Activated naive CD4-positive, alpha-beta T cell treated with anti-CD3 and anti-CD28 coated beads for 36 hours (primary cell): ENCODE results near the gene HOXD10. TPM values are rescaled to one million over a fixed set of nuclear protein-coding genes. Genes with fewer than 3 reads are reported as not detected.
A peak's percentile ranks its signal among the peaks of the same experiment; 100 is the strongest.

Experiments
- CTCF ChIA-PET: fragments of 350-600 bp; sonication (Branson Sonifier 250); formaldehyde crosslinking; loops from one replicate; lab custom pipeline; 2021; ENCODE audit warnings: antibody characterized with exemption; lab: Charles Lee
- DNase-seq: peaks from one replicate; pipeline ENCODE4 v3.0.0-alpha.2; 2020
- H3K27ac Mint-ChIP-seq: one replicate; pipeline ENCODE4 v1.8.0; 2021; ENCODE audit warnings: mild to moderate bottlenecking, mixed read lengths
- H3K27me3 Mint-ChIP-seq: one replicate; pipeline ENCODE4 v1.8.0; 2021; ENCODE audit warnings: low read depth, mixed read lengths
- H3K36me3 Mint-ChIP-seq: one replicate; pipeline ENCODE4 v1.8.0; 2021; ENCODE audit warnings: low read depth, mixed read lengths
- H3K4me1 Mint-ChIP-seq: one replicate; pipeline ENCODE4 v1.8.0; 2021; ENCODE audit warnings: low read depth, mixed read lengths
- H3K4me3 Mint-ChIP-seq: one replicate; pipeline ENCODE4 v1.8.0; 2021; ENCODE audit warnings: mild to moderate bottlenecking, moderate library complexity, mixed read lengths
- H3K9me3 Mint-ChIP-seq: one replicate; pipeline ENCODE4 v1.8.0; 2021; ENCODE audit warnings: mixed read lengths
- intact Hi-C: fragments of 100-400 bp; cut with micrococcal nuclease; formaldehyde crosslinking; loops from one replicate; pipeline ENCODE4 v1.15.1; 2023
- total RNA-seq, 2 experiments: library from RNA; stranded (reverse); gene quantifications; one replicate each; pipeline ENCODE4 v1.2.3, GENCODE V29; 2021

The HOXD10 gene
- total RNA-seq, 2 experiments from 2014 or later: not detected

DNA sequence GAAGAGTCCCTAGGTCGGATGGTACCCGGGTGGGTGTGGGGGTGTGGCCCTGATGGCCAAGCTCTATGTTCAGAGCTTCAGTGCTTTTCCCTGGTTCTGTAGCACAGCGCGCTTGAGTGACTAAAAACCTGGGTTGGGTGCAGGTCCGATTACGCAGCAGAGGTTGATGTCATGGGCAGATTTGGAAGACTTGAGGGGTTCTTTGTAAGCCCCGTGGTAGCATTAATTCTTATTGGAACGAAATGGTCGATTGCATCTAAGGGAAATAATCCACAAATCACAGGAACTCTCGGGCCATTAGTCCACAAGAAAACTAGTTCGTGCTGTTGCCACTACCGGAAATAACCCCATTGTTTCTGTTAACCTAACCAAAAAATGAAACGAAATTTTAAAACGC lies 21.9 kb downstream of the HOXD10 start:
- no peak for DNase-seq
- no peak overlapping the region for H3K27ac Mint-ChIP-seq
- peaks cover 26% of the 10 kb centered on the region for H3K4me1 Mint-ChIP-seq
- H3K36me3 Mint-ChIP-seq: peaks cover 3% of the 10 kb centered on the region
- H3K4me3 Mint-ChIP-seq: no peak overlapping the region
- peaks cover 86% of the 10 kb centered on the region for H3K27me3 Mint-ChIP-seq
- intact Hi-C loops: loop anchor here (1.0 kb wide), 1 partner anchor 8 kb away; no protein-coding TSS in a partner anchor
- CTCF ChIA-PET: interaction anchor here (0.9 to 5.3 kb wide), 8 partner anchors 9 to 416 kb away, joined by 3 to 93 read pairs (median 7); no protein-coding TSS in a partner anchor
- H3K9me3 Mint-ChIP-seq: peaks cover 5% of the 10 kb centered on the region

DNA sequence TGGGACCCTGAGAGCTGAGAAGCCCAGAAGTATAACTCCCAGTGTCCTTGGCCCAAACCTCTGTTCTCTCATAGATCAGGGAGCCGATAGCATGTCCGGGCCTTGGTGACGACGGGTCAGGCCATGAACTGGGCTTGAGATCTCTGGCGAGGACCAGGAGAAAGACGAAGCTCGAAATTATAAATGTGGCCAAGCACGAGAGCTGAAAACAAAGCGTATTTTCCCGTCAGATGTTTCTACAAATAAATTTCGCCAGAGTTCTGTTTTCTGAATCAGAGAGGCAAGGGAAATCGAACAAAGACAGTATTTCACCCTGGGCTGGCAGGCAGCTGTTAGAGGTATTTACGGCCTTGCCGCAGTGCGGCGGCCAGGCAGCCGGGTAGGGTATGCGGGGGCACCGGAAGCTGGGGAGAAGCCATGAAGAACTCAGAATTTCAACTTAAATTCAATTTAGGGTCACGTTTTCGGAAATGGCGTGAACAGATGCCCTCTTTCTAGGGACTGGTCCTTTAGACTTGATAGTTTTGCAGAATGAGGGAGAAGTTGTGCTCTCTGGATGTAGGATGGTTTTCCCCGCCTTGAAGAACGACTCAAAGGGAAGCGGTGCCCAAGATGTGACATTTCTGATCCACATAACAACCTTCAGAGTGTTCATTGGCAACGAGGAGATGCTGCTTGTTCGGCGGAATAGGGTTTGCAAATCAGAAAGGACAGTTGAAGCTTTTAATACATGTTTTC lies 22.5 kb downstream of the HOXD10 start:
- CTCF ChIA-PET: interaction anchor here (0.7 to 5.3 kb wide), 13 partner anchors 9 to 515 kb away, joined by 3 to 93 read pairs (median 5); no protein-coding TSS in a partner anchor
- no peak overlapping the region for H3K4me3 Mint-ChIP-seq
- no peak for DNase-seq
- peaks cover 3% of the 10 kb centered on the region for H3K36me3 Mint-ChIP-seq
- intact Hi-C loops: loop anchor here (1.0 kb wide), 1 partner anchor 9 kb away; no protein-coding TSS in a partner anchor
- H3K27me3 Mint-ChIP-seq: peaks cover 85% of the 10 kb centered on the region
- H3K9me3 Mint-ChIP-seq: peaks cover 5% of the 10 kb centered on the region
- H3K27ac Mint-ChIP-seq: no peak overlapping the region
- H3K4me1 Mint-ChIP-seq: peaks cover 26% of the 10 kb centered on the region

DNA sequence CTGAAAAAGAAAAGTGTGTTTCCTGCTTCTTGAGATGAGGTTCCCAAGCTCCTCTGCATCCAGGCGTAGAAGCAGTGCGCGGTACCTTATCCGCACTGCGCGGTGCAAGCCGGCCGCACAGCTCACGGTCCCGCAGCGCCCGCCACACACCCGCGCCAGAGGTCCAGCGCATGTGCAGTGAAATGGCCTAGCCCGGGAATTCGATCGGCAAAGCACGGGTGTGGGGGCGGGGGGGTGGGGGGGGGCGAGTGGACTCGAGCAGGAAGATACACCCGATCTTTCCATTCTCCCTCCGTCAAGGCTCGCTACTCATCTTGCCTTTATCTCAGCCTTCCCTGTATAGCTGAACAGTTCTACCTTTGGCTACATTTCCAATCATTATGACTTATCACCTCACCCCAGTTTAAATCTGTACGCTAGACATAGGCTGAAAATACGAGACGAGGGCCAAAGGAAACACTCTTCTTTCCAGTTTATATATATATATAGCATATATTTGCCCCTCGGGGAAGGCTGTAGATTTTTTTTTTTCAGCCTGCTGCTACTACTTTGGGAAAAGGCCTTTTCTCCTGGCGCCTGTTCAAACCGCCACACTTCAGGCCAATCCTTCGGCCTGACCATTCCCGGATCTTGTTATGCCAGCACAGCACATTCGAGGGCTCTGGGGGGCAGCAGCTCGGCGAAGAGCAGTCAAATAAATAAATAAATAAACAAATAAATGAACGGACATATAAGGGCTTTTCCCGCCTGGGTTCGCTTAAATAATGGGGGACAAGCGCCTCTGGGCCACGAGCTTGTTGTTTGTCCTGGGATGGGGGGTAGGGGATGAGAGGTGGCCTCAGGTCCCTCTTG lies 23.3 kb downstream of the HOXD10 start:
- no peak for DNase-seq
- peaks cover 5% of the 10 kb centered on the region for H3K9me3 Mint-ChIP-seq
- H3K27ac Mint-ChIP-seq: no peak overlapping the region
- CTCF ChIA-PET: interaction anchor here (0.6 to 5.3 kb wide), 29 partner anchors 8 to 1008 kb away, joined by 3 to 93 read pairs (median 5); partner anchors contain the start of gene HOXD4
- H3K36me3 Mint-ChIP-seq: peaks cover 3% of the 10 kb centered on the region
- no peak overlapping the region for H3K4me3 Mint-ChIP-seq
- H3K4me1 Mint-ChIP-seq: peaks cover 26% of the 10 kb centered on the region
- peaks cover 83% of the 10 kb centered on the region for H3K27me3 Mint-ChIP-seq
- intact Hi-C loops: loop anchor here (1.0 kb wide), 5 partner anchors 193 to 512 kb away; no protein-coding TSS in a partner anchor

DNA sequence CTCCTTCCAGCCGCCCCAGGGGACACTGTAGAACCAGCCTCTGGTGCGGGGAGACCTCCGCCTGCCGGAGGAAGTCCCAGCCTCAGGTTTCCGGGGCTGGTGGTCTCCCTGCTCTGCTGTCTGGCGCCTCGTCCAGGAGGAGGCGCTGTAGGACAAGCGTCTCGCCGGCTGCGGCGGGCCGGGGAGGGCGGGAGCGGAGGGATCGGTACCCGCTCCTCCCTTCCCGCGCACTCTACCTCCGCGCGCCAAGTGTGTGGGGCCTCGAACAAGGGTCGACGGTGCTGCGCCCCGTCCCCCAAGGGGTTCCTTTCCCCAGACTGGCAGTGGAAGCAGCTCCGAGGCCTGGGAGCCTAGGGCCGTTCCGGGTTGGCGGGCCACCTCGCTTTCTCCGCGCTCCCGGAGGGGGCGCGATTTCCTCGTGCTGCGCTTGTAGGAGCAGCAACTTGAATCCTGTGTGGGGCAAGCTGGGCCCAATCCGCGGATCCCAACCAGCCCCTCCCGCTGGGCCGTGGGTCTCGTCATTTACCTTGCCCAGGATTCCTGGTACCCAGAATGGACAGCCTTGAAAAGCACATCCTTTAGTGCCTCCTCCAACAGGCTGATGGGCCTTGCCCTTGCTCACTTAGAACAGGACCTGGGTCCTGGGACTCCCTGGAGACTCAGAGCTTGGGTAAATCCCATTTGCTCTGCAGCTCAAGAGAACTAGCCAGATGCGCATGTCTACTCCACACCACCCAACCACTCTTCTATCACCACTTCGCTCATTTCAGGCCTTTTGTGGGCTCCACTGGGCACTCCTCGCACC lies 24.1 kb downstream of the HOXD10 start:
- peak; percentile 74 for DNase-seq
- Mint-ChIP-seq H3K4me3 (peak overlapping the region; percentile 42), H3K27ac (no peak overlapping the region), H3K36me3 (peaks cover 3% of the 10 kb centered on the region), H3K27me3 (peaks cover 83% of the 10 kb centered on the region), H3K4me1 (peaks cover 21% of the 10 kb centered on the region), H3K9me3 (peaks cover 5% of the 10 kb centered on the region)
- CTCF ChIA-PET: interaction anchor here (0.5 to 5.3 kb wide), 35 partner anchors 10 to 1489 kb away, joined by 3 to 93 read pairs (median 5); partner anchors contain the start of gene HOXD4
- intact Hi-C loops: loop anchor here (1.0 kb wide), 5 partner anchors 193 to 512 kb away; no protein-coding TSS in a partner anchor

DNA sequence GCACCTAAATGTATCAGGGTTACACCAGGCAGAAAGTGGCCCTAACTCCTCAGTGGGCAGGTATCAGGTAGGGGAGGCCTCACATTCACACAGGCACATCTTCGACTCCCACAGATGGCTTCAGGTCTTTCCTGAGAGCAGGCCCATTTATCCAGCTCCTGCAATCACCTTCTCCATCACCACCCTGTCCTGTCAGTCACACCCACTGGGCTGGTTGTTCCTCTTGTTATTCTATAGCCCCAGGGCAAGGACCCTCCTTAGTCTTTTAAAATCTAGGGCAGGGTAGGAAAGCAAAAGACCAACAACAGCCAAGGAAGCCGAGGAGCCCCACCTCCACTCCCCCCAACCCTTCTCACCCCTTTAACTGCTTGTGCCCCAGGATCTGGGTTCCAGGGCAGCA lies 25.7 kb downstream of the HOXD10 start:
- Mint-ChIP-seq H3K4me3 (no peak overlapping the region), H3K27ac (no peak overlapping the region), H3K4me1 (peaks cover 16% of the 10 kb centered on the region), H3K36me3 (peaks cover 3% of the 10 kb centered on the region), H3K9me3 (peaks cover 5% of the 10 kb centered on the region), H3K27me3 (peaks cover 85% of the 10 kb centered on the region)
- CTCF ChIA-PET: interaction anchor here (1.1 to 5.3 kb wide), 2 partner anchors 312 to 495 kb away, joined by 5 to 93 read pairs; no protein-coding TSS in a partner anchor
- DNase-seq: no peak
- intact Hi-C loops: no loop called here

DNA sequence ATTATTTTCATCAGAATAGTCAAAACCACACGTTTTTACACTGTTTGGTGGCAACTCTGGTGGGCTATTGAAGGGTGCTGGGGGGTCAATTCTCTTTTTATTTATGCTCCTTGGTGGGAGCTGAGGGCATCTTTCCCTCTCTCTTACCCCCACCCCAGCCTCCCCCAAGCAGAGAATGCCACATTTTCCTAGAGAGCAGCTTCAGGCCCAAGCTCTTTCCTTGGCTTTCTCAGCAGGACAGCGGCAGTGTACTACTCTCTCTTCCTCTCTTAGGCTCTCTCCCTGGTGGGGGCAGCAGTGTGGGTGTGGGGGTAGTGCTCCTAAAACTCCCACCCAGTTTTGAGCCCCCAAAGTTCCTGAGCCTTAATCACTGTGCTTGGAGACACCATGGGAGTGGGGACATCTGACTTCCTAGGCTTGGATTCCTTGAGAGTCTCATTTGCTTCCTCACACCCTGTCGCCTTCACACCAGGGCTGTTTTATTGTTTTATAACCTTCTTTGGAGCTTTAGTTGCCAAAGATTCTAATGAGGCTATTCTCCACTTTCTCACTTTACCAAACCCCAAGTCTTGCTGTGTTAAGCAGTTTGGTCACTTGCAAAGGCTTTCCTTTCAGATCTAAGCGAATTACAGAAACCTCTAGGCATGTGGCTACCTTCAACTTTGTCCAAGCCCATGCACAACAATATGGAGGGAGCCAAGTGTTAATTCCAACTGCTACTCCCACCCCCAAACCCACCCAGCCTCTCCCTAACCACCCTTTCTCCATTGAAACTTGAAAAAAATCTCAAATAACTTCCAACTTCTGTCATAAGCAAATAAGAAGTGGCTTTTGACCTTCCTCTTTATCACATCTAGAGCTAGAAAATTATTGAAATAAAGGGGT lies 28.7 kb downstream of the HOXD10 start:
- H3K36me3 Mint-ChIP-seq: no peaks in the 10 kb centered on the region
- CTCF ChIA-PET: interaction anchor here (1.1 kb wide), 2 partner anchors 10 to 14 kb away, joined by 4 to 5 read pairs; no protein-coding TSS in a partner anchor
- no peak overlapping the region for H3K27ac Mint-ChIP-seq
- peaks cover 14% of the 10 kb centered on the region for H3K4me1 Mint-ChIP-seq
- intact Hi-C loops: no loop called here
- no peak overlapping the region for H3K4me3 Mint-ChIP-seq
- no peaks in the 10 kb centered on the region for H3K9me3 Mint-ChIP-seq
- peaks cover 87% of the 10 kb centered on the region for H3K27me3 Mint-ChIP-seq
- DNase-seq: no peak

DNA sequence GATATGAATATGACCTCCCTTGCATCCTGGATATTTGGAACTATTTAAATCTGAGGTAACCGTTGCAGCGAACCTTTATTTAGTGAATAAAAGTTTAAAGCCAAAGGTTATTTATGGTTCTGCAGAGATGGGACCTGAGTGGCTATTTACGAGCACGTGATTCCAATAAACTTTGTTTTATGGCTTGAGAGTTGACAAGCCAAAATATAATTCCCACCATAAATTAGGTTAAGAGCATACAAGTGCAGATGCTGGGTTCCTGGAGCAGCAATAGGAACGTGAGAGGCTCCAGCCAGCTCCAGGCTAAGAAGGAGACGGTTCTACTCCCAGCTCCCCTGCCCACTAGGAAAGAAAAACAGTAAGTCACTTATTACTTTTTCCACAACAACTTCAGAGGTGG lies 29.5 kb downstream of the HOXD10 start:
- Mint-ChIP-seq H3K9me3 (no peaks in the 10 kb centered on the region), H3K27me3 (peaks cover 90% of the 10 kb centered on the region)
- intact Hi-C loops: no loop called here

DNA sequence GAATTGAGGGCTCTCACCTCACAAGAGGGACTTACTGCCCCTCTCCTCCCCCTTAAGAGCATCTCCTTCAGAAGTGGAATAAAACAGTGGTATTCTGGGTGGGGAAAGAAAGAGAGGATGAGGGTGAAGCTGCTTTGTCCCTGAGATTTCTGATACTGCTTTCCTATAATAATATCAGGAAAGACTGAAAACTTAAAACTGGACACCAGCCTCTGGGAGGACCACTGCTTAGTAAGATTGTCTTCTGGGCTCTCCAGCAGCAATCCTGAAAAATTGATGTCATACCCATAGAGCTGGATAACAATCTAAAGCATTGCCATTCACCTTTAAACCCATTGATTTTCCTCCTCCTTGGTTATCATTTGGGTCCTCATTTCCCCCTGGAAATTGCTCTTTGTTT lies 30.1 kb downstream of the HOXD10 start:
- Mint-ChIP-seq H3K36me3 (no peaks in the 10 kb centered on the region), H3K4me1 (peaks cover 12% of the 10 kb centered on the region), H3K4me3 (no peak overlapping the region), H3K27me3 (peaks cover 90% of the 10 kb centered on the region), H3K27ac (no peak overlapping the region), H3K9me3 (no peaks in the 10 kb centered on the region)
- no peak for DNase-seq
- CTCF ChIA-PET: no interaction called here
- intact Hi-C loops: no loop called here

More for the DNA sequence above, 29.5 kb downstream of the HOXD10 start:
- Mint-ChIP-seq H3K27ac (no peak overlapping the region), H3K36me3 (no peaks in the 10 kb centered on the region), H3K4me3 (no peak overlapping the region), H3K4me1 (peaks cover 11% of the 10 kb centered on the region)
- CTCF ChIA-PET: no interaction called here
- no peak for DNase-seq

DNA sequence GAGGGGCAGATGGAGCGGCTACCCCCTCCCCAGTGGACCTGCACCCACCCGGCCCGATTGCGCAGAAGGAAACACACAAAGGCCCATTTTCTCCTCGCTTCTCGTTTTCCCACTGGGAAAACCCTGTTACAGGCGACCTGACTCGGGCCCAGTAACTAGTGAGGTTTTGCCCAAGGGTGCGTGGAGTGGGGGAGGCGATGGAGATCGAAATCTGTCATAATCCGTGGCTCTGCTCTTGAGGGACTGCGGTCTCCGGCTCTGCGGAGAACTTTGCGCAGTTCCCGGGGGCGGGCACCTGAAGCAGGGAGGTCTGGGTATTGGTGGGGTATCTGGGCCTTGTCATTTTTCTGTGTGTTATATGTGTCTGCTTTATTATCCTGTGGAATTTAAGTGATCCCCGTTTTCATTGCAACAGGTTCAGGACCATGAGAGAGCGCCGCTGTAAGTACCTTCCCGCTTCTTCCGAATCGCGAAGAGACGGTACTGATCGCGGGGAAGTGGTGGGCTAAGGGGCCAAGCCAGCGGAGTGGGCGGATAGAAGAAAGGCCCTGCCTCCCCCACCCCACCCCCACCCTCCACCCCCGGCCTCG lies 30.7 kb downstream of the HOXD10 start:
- CTCF ChIA-PET: interaction anchor here (1.2 kb wide), 1 partner anchor 8 kb away, joined by 3 read pairs; no protein-coding TSS in a partner anchor

DNA sequence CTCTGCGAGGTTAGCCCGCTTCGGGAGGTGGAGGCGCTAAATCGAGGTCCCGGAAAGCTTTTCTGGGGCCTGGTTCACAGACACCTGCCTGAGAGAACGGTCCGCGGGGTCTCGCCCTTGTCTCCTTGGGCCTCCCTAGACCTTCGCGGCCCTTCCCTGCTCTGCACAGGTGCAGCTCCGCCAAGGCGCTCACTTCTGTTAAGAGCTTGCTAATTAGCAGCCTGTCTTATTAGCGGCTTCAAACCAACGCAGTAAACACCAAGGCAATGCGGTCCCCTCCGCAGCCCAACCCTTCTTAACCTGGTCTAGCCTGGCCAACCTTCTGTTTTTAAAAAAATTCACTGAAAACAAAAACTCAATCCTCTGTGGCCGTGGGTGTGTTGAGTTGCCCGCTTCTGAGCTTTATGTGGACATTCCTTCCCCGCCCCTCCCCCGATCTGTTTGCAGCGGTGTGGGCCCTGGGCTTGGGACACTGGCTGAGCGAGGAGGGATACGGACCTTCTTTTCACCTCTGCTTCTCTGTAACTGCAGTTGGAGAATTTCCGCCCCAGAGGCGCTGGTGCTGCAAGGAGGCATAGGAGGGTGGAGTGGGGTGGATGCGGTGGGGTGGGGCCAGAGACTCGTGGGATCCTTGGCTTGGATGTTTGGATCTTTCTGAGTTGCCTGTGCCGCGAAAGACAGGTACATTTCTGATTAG lies 31.4 kb downstream of the HOXD10 start:
- H3K4me3 Mint-ChIP-seq: no peak overlapping the region
- H3K9me3 Mint-ChIP-seq: no peaks in the 10 kb centered on the region
- intact Hi-C loops: no loop called here
- peaks cover 17% of the 10 kb centered on the region for H3K4me1 Mint-ChIP-seq
- no peaks in the 10 kb centered on the region for H3K36me3 Mint-ChIP-seq
- no peak overlapping the region for H3K27ac Mint-ChIP-seq
- H3K27me3 Mint-ChIP-seq: peaks cover 86% of the 10 kb centered on the region
- DNase-seq: no peak
- CTCF ChIA-PET: interaction anchor here (1.2 kb wide), 1 partner anchor 9 kb away, joined by 3 read pairs; no protein-coding TSS in a partner anchor

More for the DNA sequence above, 30.7 kb downstream of the HOXD10 start:
- Mint-ChIP-seq H3K9me3 (no peaks in the 10 kb centered on the region), H3K27ac (no peak overlapping the region), H3K4me3 (no peak overlapping the region), H3K27me3 (peaks cover 85% of the 10 kb centered on the region), H3K36me3 (no peaks in the 10 kb centered on the region), H3K4me1 (peaks cover 12% of the 10 kb centered on the region)
- no peak for DNase-seq
- intact Hi-C loops: no loop called here
